Measurements from ENCODE around the gene SORCS2.

GRCh38 chr4:7608046-7608445 is 415.7 kb downstream of the SORCS2 start:
- TF ChIP-seq CTCF (IDR thresholded peaks at IDR 0.05; ENCODE audit: control extremely low read depth in 1 of 3, insufficient read depth in 1 of 3, low read depth in 1 of 3, low read length in 3 of 3) = no peak
- no peak for TF ChIP-seq CEBPB (IDR thresholded peaks at IDR 0.05; ENCODE audit: low read depth, low read length)
- TF ChIP-seq GABPA (IDR thresholded peaks at IDR 0.05; ENCODE audit: borderline replicate concordance, insufficient read depth, low read length) = no peak
- TF ChIP-seq, protein P1, sequence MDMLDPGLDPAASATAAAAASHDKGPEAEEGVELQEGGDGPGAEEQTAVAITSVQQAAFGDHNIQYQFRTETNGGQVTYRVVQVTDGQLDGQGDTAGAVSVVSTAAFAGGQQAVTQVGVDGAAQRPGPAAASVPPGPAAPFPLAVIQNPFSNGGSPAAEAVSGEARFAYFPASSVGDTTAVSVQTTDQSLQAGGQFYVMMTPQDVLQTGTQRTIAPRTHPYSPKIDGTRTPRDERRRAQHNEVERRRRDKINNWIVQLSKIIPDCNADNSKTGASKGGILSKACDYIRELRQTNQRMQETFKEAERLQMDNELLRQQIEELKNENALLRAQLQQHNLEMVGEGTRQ (IDR thresholded peaks at IDR 0.05; ENCODE audit: low read length) = no peak
- TF ChIP-seq CHD2 (IDR thresholded peaks at IDR 0.05; ENCODE audit: low read length) = no peak
